GOT3 (cell line): ENCODE measurements around the gene OSBP2.

Experiments used
- DNase-seq: peaks from one replicate; lab custom pipeline; 2025; ENCODE audit warnings: mixed read lengths; lab: John Stamatoyannopoulos, UW

Gene OSBP2

GRCh38 chr22:30847583-30847982 lies 152.9 kb downstream of the OSBP2 start:
- DNase-seq, result no peak

DNA sequence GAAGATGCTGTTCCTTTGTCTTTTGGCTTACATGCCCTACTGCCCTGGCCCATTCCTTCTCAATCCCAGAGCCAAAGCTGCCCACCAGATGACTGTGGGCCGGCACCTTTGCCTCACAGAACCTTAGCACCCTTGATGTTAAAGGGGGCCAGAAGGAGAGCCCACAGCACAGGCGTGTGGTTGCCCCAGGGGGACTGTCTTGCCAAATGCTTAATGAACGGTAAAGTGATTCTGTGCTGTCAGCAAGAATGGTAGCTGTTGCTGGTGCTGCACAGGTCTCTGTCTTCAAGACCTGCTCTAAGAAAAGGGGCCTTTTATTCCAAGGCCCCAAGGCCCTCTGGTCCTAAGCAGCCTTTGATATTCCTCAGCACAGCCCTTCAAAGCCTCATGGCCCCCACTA lies 160.6 kb downstream of the OSBP2 start:
- no peak for DNase-seq

GRCh38 chr22:30855677-30856518 lies 161.2 kb downstream of the OSBP2 start:
- DNase-seq, result no peak

DNA sequence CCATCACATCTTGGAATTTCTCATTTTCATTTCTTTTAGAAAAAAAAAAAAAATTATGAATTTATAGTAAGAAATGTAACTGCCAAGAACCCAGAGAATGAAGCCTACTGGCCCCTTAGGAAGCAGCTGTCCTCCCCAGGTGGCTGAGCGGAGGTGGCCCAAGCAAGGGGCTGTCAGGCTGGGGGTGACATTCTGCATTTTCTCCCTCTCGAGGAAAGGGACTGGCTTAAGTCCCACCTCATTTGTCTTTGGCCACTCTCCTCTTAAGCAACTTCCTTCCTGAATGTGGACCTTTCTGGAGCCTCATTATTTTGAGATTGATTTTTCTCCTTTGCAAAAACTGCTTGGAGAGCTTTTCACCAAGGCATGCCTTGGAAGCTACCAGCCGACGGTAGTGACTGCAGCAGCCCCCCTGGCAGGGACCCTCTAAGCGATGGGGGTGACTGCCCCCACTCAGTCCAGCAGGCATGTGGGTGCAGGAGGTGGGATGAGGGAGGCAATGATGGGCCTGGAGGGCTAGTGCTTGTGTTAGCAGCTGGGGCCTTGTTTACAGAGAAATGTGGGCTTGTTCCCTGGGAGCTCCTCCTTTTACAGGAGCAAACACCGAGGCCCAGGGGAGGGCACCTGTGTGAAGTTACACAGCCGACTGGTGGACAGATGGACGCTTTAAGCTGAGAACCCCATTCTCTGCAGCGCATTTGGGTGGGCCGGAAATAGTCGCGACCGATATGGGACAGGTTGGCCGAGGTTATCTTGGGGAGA lies 162.2 kb downstream of the OSBP2 start:
- DNase-seq, result no peak

DNA sequence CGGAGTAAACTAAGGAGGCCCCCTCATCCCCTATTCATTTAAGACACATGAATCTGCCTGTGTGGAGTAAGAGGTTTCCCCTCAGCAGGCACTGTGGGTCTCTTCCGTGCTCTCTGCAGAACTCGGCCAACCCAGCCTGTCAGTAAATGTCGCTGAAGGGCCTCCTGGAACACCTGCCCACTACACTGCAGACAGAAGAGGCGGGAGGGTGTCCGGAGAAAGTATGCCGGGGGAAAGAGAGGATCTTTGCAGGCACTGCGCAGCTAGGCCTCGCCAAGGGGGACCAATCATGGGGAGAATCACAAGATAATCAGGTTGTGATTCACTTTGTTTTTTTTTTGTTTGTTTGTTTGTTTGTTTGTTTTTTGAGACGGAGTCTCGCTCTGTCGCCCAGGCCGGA lies 163.1 kb downstream of the OSBP2 start:
- DNase-seq, result no peak

GRCh38 chr22:30858976-30859713 lies 164.5 kb downstream of the OSBP2 start:
- DNase-seq, result no peak

DNA sequence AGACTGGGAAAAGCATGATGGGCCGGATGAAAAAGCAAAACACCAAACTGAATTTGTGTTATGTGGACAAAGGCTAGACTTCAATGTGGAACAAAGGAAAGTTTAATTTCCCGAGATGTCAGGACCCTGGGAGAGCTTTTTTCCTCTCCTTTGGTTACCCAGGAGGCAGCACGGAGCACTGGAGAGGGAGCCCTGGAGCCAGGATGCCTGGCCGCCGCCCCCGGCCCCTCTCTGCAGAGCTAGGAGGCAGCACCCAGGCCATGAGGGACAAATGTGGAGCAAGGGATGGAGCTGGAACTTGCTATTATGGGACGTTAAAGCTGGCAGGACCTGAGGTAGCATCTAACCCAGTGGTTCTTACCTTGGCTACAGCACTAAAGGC lies 165.0 kb downstream of the OSBP2 start:
- no peak for DNase-seq

- DNase-seq, result no peak
Measured at GRCh38 chr22:30860176-30861105, 165.8 kb downstream of the OSBP2 start.

DNA sequence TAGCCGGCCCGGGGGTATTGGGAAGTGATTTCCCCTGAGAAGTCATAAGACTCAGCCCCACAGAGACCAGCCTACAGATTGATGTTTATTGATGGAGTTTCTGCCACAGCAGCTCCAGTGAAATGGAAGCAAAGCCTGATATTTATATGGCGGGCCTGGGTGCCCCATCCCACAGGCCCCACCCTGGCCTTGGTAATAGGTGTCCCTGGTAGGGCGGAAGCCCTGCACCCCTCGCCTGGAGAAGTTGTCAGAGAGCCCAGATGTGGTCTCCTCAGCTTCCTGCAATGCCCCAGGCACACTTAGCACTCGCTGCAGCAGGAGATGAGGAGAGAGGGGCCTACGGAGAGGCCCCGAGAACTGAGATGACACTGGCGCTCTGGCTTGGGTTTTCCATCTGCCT lies 166.5 kb downstream of the OSBP2 start:
- DNase-seq, result no peak

- DNase-seq, result no peak
Measured at GRCh38 chr22:30861688-30862552, 167.2 kb downstream of the OSBP2 start.

DNA sequence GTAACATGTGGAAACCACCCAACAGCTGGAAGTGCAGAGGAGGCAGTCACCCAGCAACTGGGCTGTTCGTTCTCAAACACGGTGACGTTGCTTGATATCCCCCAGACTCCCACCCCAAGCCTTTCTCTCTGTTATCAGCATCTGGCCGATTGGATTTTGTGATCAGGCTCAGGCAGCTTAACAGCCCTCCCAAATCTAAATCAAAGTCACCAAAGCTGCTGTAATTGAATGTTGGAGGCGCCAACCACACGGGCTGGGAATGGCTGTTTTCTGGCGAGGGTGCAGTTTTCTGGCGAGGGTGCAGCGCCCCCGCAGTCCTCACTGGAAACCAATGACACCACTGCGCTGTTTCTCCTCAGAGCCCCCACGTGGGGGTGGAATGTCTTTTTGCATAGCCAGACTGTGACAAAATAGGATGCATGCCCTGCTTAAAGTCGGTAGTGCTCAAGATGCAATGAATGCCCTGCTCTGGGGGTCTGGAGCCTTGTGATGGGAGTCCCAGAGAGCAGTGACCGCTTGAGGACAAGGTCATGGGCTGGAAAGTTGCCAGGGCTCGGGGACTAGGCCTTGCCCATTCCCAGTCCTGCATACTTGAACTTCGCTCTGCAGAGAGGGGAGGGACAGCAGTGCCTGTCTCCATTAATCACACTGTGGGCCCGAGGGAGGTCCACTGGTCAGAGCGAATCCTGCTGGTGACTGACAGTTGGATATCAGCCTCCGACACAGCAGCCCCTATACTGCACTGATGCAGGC lies 168.6 kb downstream of the OSBP2 start:
- no peak for DNase-seq

DNA sequence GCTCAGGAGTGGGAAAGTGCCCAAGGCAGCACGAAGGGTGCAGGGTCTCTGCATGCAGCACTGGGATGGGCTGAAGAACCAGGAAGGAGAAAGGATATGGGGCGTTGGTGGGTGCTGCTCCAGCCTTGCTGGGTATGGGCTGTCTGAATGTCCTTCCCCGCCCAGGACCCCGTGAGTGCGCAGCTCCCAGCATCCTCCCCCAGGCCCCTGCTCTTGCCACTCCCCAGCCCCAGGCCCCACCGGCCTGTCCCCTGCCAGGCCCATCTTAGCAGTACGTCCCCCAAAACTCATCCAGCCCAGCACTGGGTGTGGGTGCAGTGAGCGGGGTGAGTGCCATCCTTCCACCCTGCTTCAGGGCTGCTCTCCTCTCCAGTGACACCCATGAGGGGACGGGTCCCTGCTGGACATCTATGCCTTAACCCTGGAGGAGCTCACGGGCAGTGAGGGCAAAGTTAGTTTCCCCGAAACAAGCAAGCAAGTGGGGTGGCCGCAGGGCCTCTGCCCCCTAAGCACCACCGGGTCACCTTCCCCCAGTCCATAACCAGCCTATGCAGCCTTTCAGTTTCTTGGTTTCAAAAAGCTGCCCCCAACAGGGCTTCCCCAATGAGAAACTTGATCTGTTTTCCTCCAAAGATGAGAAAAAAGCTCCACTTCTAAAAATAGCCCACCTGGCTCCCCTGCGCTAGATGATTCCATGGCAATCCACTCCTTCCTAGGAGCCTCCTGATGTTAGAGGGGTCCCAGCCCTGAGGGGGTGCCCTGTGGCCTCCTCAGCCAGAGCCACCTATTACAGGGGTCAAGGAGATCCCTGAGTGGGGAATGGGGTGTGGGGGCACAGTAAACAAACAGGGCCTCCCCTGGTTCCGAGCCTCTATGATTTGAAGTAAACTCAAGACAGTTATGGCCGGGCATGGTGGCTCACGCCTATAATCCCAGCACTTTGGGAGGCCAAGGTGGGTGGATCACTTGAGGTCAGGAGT lies 170.1 kb downstream of the OSBP2 start:
- DNase-seq, result no peak

- DNase-seq, result no peak
Measured at GRCh38 chr22:30865656-30866055, 171.0 kb downstream of the OSBP2 start.

DNA sequence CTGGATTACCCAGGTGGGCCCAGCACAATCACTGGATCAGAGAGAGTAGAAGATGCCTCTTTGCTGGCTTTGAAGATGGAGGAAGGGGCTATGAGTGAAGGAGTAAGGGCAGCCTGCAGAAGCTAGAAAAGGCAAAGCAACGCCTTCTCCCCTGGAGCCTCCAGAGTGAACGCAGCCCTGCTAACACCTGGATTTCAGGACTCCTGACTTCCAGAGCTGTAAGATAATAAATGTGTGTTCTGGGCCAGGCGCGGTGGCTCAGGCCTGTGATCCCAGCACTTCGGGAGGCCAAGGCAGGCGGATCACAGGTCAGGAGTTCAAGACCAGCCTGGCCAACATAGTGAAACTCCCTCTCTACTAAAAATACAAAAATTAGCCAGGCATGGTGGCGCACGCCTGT lies 171.5 kb downstream of the OSBP2 start:
- DNase-seq, result no peak

- DNase-seq, result no peak
Measured at GRCh38 chr22:30866811-30867271, 172.2 kb downstream of the OSBP2 start.

DNA sequence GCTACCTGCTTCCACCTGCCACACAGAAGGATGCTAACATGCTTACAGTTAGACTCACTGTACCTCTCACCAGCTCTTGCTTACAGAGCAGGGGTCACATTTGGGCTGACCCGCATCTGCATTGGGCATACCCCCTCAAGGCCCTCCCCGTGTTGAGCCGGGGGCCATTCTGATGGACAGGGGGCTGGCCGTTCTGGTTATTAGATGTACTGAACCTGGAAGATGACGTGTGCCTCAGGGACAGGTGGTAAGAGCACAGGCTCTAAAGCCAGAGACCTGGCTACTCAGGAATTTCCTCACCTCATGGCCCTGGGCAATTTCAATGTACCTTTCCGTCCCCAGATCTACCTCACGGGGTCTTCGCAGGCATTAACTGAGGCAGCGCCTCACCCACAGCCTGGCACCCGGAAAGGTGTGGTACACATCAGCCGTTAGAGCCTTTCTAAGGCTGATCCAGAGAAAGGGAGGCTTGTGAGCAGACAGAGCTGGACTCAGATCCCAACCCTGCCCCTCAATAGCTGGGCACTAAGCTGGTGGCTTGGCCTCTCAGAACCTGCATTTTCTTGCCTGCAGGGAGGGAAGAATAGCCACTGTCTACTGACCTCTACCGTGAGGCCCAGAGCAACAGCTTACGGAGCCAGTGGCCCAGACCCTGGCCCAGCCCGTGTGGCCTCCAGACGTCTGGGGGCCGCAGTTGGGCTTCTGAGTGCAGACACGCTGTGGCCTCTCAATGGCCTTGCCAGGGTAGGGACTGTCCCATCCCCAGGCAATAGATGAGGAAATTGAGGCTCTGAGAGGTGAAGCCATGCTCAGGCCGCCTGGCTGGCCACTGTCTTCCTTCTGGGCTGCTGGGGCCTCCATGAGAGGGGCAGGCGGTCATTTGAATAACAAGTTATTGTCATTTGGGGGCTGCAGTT lies 173.3 kb downstream of the OSBP2 start:
- DNase-seq, result no peak

- no peak for DNase-seq
Measured at GRCh38 chr22:30868663-30869385, 174.2 kb downstream of the OSBP2 start.
